Upper lobe of left lung (tissue), 6 donors: ENCODE results near the gene AGTRAP. TPM values are rescaled to one million over a fixed set of nuclear protein-coding genes. Genes with fewer than 3 reads are reported as not detected.

Experiments
- ATAC-seq, 2 donors: fragments of 200-7000 bp; cut with Tn5 transposase; one replicate each; pipeline ENCODE4 v1.9.1; 2022; ENCODE audit warnings: mild to moderate bottlenecking in 2 of 2, moderate library complexity in 2 of 2; ENCODE audit not compliant: low FRiP score in 2 of 2
- DNase-seq, 2 donors: peaks; one replicate each; pipeline ENCODE4 v3.0.0-alpha.2; 2019 to 2020
- H3K27ac ChIP-seq, 4 donors: fragments of 200-600 bp; sonication (generic); one replicate each; pipeline ENCODE4 v1.5.1; 2016 to 2019
- H3K27me3 ChIP-seq, 4 donors: fragments of 200-600 bp; sonication (generic); one replicate each; pipeline ENCODE4 v1.5.1; 2017 to 2019
- H3K36me3 ChIP-seq, 4 donors: fragments of 200-600 bp; sonication (generic); one replicate each; pipeline ENCODE4 v1.5.1; 2016 to 2019
- H3K4me1 ChIP-seq, 4 donors: fragments of 200-600 bp; sonication (generic); one replicate each; pipeline ENCODE4 v1.5.1; 2018 to 2019
- H3K4me3 ChIP-seq, 4 donors: fragments of 200-600 bp; sonication (generic); one replicate each; pipeline ENCODE4 v1.5.1; 2017 to 2019; ENCODE audit warnings: mild to moderate bottlenecking in 2 of 4, moderate library complexity in 1 of 4
- H3K9me3 ChIP-seq, 4 donors: fragments of 200-600 bp; sonication (generic); one replicate each; pipeline ENCODE4 v1.5.1; 2018 to 2019
- CTCF ChIP-seq, 6 experiments: fragments of 450-650 bp in 4 of 6; fragments of 200-600 bp in 2 of 6; sonication (generic) in 2 of 6; IDR thresholded peaks; one replicate each; pipeline ENCODE4 v1.5.1; 2016 to 2019; ENCODE audit warnings: antibody characterized with exemption in 6 of 6
- EP300 ChIP-seq, 4 donors: sonication (generic); formaldehyde crosslinking; IDR thresholded peaks; one replicate each; pipeline ENCODE4 v1.5.1; 2017; ENCODE audit warnings: antibody characterized with exemption in 4 of 4, control low read depth in 2 of 4
- POLR2A ChIP-seq, 4 donors: fragments of 450-650 bp; IDR thresholded peaks; one replicate each; pipeline ENCODE4 v1.5.1; 2016 to 2017; ENCODE audit warnings: antibody characterized with exemption in 4 of 4, mild to moderate bottlenecking in 2 of 4
- POLR2AphosphoS5 ChIP-seq, 2 donors: sonication (generic); formaldehyde crosslinking; IDR thresholded peaks; one replicate each; pipeline ENCODE4 v1.5.1; 2017; ENCODE audit warnings: antibody characterized with exemption in 2 of 2
- WGBS, 2 donors: methylation state at CpG; one replicate each; pipeline ENCODE4 v1.1.5; 2017 to 2018; 5-methylcytosine and 5-hydroxymethylcytosine counted together
- total RNA-seq, 6 donors: library from RNA; depleted of rRNA in 4 of 6; stranded (reverse); fragments of >200 nt in 4 of 6; gene quantifications; one replicate each; pipeline versions ENCODE4 v1.1.0 to v1.2.1, GENCODE V29; 2016 to 2021
- donor health status: DM: no; HTN: no; CAD: no; lungs with moderate emphysema.
- donor health status: DM: no; HTN: yes; CAD: no; lungs with severe emphysema.

AGTRAP gene, protein sequence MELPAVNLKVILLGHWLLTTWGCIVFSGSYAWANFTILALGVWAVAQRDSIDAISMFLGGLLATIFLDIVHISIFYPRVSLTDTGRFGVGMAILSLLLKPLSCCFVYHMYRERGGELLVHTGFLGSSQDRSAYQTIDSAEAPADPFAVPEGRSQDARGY
- 10 to 100 TPM; 52.2 to 80.1 (median 68.7) TPM for total RNA-seq

DNA sequence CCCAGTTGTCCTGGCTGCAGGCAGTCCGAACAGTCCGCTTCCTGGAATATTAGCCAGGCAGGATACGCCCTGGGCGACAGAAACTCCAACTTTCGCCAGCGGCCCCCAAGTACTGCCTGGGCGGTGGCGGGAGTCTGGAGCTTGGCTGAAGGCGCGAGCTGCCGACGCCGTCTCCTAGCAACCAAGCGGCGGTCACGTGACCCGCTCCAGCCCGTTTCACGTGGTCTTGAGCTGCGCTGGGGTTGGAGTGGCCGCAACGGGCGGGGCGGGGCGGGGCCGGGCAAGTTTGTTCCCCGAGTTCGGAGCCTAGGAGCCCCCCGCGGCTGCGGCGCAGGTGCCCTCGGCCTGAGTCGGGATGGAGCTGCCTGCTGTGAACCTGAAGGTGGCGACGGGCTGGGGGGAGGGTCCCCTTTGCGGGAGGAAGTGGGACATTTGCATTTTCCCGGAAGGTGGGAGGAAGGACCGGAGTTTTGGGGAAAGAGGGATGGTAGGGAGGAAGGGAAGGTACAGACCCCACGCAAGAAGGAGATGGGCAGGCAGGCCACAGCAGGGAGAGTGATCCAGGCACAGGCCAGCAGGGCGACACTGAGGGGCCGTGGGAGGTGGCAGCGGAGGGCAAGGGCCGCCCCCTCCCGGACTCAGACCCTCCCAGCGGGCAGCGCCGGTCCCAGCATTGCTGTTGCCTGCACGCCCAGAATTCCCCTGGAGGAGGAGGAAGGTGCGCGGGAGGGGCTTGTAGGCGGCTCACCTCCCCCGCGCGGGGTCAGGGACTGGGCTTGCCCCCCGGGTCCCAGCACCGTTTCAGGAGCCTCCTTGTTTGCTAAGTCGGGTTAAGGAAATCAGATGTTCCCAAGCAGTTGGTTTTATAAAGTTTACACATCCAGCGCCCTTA is at the start of gene AGTRAP:
AGTRAP (plus strand) TSS at position 283 of the 892 bp plus-strand sequence; CDS start at position 356, 73 bp downstream.
- Histone ChIP-seq H3K4me1 (peaks cover 63 to 80% (median 69%) of the 10 kb centered on the region in 4 donors), H3K9me3 (no peaks in the 10 kb centered on the region), H3K27me3 (no peaks in the 10 kb centered on the region), H3K4me3 (peak within 1 kb of the TSS; percentile 88 to 96 (median 92)), H3K27ac (peak within 1 kb of the TSS; percentile 94 to 99 (median 97)), H3K36me3 (peaks cover 0 to 5% (median 0%) of the 10 kb centered on the region in 4 donors)
- peak in 2 of 6 experiments; percentile 5 to 28 for TF ChIP-seq CTCF (IDR thresholded peaks at IDR 0.05)
- TF ChIP-seq EP300 (IDR thresholded peaks at IDR 0.05), result peak in 1 of 4 donors; percentile 55
- TF ChIP-seq POLR2A (IDR thresholded peaks at IDR 0.05), result peak in 1 of 4 donors; percentile 77
- TF ChIP-seq POLR2AphosphoS5 (IDR thresholded peaks at IDR 0.05), result peak; percentile 69 to 80
- ATAC-seq, result peak; percentile 91 to 92
- DNase-seq, result peak; percentile 98
- WGBS, 2 donors, result 0% methylated on average over 13 to 53 of the region's 59 CpGs

GRCh38 chr1:11688506-11688905 is 47.4 kb upstream of the AGTRAP start:
- no peak for TF ChIP-seq EP300 (IDR thresholded peaks at IDR 0.05)
- TF ChIP-seq POLR2A (IDR thresholded peaks at IDR 0.05), result no peak
- TF ChIP-seq CTCF (IDR thresholded peaks at IDR 0.05), result no peak
- no peak for TF ChIP-seq POLR2AphosphoS5 (IDR thresholded peaks at IDR 0.05)
- Histone ChIP-seq H3K27me3 (peaks cover 0 to 39% (median 21%) of the 10 kb centered on the region in 4 donors), H3K4me3 (no peak overlapping the region), H3K4me1 (peaks cover 17 to 34% (median 26%) of the 10 kb centered on the region in 4 donors), H3K9me3 (no peaks in the 10 kb centered on the region), H3K36me3 (no peaks in the 10 kb centered on the region), H3K27ac (no peak overlapping the region)
- ATAC-seq (no peak), DNase-seq (no peak)
- WGBS, 2 donors, result 90 to 97% methylated on average over 4 of the region's 4 CpGs

DNA sequence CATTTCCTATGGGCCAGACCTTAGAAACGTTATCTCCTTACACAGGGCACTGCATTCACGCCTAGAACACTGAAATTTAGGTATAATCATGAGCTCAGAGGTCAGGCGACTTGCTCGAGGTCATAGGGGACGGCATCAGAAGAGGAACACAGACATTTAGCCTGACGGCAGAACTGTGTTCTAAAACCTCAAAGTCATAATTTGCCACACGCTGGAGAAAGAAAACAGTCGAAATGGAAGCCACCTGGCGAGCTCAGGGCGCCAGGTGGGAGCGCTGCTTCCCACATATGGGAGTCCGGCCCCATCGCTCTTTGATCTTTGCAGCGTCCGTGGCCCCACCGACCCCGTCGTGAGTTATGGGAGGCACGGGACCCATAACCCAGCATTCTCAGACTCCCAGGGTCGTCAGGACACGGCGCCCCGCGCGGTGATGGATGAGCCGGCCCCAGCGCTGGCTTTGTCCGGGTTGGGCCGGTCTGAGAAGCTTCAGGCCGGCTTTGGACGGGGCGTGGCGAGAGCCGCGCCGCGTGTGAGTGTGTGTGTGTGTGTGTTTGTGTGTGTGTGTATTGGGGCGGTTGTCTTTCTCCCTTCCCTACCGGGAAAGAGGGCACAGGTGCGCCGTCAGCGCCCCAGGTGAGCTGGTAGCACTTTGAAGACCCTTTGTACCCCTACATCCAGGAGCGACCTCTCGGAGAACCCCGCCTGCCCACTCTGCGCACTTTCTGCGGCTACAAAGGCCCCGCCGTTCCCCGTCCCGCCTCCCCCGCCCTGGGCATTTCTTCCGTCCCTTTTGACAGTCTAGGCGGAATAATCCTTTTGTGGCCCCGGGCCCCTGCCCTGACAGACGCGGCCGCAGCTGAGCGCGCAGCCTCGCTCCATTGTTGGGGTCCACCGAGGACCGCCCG is 45.3 kb upstream of the AGTRAP start:
- peaks cover 0 to 39% (median 21%) of the 10 kb centered on the region in 4 donors for H3K27me3 ChIP-seq
- DNase-seq, result peak in 1 of 2 donors; percentile 60
- no peaks in the 10 kb centered on the region for H3K9me3 ChIP-seq
- WGBS, 2 donors, result 5 to 6% methylated on average over 35 to 40 of the region's 64 CpGs
- TF ChIP-seq CTCF (IDR thresholded peaks at IDR 0.05) (no peak), POLR2A (IDR thresholded peaks at IDR 0.05) (no peak), EP300 (IDR thresholded peaks at IDR 0.05) (no peak), POLR2AphosphoS5 (IDR thresholded peaks at IDR 0.05) (no peak)
- H3K4me1 ChIP-seq, result peaks cover 17 to 35% (median 26%) of the 10 kb centered on the region in 4 donors
- peak overlapping the region in 3 of 4 donors; percentile 29 to 36 (median 32) for H3K4me3 ChIP-seq
- H3K36me3 ChIP-seq, result no peaks in the 10 kb centered on the region
- ATAC-seq, result no peak
- no peak overlapping the region for H3K27ac ChIP-seq

GRCh38 chr1:11691302-11691914 is 44.5 kb upstream of the AGTRAP start, which contains the start of gene DRAXIN:
TSS of gene DRAXIN (plus strand) at chr1:11691710. CDS start at chr1:11706259, 14,549 bp downstream.
- DNase-seq (peak in 1 of 2 donors; percentile 85), ATAC-seq (no peak)
- H3K9me3 ChIP-seq, result no peaks in the 10 kb centered on the region
- WGBS, 2 donors, result 0 to 1% methylated on average over 15 to 19 of the region's 78 CpGs
- no peak for TF ChIP-seq EP300 (IDR thresholded peaks at IDR 0.05)
- TF ChIP-seq CTCF (IDR thresholded peaks at IDR 0.05), result no peak
- TF ChIP-seq POLR2AphosphoS5 (IDR thresholded peaks at IDR 0.05), result no peak
- TF ChIP-seq POLR2A (IDR thresholded peaks at IDR 0.05), result no peak
- H3K27ac ChIP-seq, result no peak within 1 kb of the TSS
- H3K4me3 ChIP-seq, result peak within 1 kb of the TSS in 3 of 4 donors; percentile 29 to 36 (median 32)
- peaks cover 0 to 39% (median 21%) of the 10 kb centered on the region in 4 donors for H3K27me3 ChIP-seq
- H3K36me3 ChIP-seq, result no peaks in the 10 kb centered on the region
- peaks cover 17 to 35% (median 26%) of the 10 kb centered on the region in 4 donors for H3K4me1 ChIP-seq
